Fibroblast of gingiva (primary cell): ENCODE measurements around the gene CAMKMT.
A peak's percentile ranks its signal among the peaks of the same experiment; 100 is the strongest.

ENCODE experiments used
- DNase-seq: peaks from one replicate; pipeline ENCODE4 v3.0.0-alpha.2; 2011; ENCODE audit warnings: low read depth

CAMKMT gene

GRCh38 chr2:44651974-44652373, 290.2 kb downstream of the CAMKMT start:
- no peak for DNase-seq

GRCh38 chr2:44652701-44653100, 291.0 kb downstream of the CAMKMT start:
- DNase-seq: no peak

DNA sequence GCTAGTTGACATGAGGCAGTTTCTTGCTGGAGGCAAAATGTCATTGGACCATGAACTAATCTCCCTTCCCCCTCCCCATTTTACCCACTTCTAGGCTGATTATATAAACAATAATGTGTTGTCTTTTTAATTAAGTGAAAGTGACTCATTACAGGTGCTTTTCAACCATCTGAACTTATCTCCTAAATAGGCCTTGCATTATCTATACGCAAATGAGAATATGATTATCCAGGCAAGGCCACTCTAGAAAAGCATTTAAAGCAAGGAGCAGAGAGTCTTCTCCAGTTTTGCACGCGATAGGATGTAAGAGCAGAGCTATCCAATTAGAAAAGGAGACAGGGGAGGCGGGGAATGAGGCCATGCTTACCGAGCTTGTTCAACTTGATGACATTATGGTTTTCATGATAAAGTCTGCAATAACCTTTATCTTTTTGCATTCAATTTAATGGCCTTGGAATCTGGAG, 293.7 kb downstream of the CAMKMT start:
- DNase-seq: no peak

DNA sequence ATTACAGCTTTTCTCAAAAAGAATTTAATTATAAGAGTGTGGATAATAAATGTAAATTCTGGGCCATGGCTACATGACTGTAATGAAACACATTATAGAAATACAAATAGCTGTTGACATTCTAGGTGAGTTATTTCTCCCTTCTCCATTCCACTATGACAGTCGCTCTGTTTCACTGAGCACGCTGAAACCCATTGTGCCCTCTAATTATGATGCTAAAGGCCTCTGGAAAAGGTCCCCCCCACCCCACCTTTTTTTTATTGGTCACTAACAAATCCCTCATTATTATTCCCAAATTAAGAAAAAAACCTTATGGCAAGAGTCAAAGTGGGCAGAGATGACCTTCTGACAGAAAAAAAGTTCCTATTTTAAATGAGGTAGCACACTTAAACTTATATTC, 294.7 kb downstream of the CAMKMT start:
- no peak for DNase-seq

DNA sequence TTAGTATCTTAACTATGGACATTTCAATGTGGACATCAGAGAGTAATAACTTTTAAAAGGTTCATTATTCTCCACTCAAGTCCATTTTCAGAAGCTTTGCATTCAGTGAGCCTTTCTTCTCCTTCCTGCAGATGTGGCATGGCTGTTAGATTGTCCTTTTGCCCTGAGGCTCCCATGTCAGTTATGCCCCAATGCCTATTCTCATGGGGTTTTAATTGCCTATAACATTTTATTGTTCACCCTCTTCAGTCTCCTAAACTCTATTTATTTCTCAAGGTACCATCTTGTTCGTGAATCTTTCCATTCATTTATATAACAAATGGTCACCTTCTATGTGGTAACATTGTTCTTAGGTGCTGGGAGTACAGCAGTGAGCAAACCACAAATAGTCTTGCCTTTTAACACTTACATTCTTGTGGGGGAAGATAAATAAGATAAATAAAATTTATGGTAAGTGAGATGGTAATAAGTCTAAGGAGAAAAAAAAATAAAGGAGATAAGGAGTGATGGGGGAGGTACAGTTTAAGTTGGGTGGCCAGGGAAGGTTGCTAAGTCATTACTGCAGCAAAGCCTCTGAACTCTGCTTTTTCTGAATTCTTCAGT, 301.8 kb downstream of the CAMKMT start:
- no peak for DNase-seq

DNA sequence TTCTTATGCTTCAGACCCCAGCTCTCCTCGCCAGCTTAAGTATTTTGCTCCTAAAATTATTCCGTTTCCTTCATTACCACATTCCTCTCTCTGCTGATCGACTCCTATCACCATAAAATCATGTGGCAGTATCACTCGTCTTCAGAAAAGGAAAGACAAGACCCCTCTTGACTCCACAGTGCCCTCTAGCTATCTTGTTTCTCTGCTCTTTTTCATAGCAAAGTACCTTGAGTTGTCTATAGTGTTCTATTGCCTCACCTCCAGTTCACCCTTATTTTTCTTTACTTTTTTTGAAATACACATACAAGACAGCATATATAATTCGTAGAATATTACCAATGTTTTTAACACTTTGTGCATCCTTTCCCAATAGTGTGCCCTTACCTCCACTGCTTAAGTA, 306.6 kb downstream of the CAMKMT start:
- no peak for DNase-seq

- no peak for DNase-seq
These were observed 309.5 kb downstream of the CAMKMT start for GRCh38 chr2:44671276-44671675.

DNA sequence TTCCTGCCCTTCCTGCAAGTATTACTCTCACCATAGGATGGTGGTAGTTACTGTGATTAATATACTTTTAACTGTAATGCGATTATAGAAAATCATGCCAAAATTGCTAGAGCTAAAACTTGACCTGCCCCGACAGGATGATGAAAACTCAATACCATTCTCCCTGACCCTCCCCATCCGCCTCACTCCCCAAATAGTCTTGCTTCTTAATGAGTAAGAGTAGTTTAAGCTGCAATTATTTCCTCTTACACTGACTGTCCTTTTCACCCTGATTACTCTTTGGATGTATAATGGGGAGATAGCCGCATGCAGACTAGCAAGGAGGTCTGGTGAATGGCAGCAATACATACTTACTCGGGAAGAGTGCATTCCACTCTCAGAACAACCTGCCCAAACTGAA, 310.2 kb downstream of the CAMKMT start:
- DNase-seq: no peak

- no peak for DNase-seq
These were observed 310.7 kb downstream of the CAMKMT start for GRCh38 chr2:44672431-44672830.

DNA sequence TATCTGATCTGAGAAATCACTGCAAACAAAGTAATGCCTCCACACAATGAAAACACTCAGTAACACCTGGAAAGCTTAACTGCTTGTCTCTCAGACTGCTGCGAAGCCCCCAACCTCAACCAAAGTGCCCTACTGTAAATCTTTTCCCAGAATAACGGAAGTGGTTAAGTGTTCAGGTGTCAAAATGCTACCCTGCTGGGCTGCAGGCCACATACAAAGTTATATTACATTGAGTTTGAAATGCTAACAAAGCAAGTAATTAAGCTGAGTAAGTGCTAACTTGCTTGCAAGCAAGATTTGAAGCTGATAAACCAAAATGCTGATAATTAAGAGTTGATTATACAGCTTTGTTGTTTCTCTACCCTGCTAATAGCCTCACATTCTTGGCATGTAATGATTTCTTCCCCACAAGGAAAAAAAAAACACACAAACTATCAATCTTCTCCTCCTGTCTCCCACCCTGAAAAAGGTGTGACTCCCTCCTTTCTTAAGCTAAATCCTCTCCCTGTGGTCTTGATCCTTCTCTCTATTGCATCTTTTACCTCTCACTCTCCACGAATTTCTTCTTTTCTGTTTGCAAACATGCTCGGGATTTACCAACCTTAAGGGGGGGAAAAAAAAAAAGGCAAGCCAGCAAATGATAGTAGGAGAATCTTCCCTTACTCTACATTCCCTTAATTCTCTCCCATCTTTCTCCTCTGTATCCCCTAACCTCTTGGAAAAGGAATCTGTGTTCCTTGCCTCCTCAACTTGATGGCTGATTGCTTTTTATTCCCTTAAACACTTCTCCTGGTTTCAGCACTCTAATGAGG, 312.9 kb downstream of the CAMKMT start:
- DNase-seq: no peak

DNA sequence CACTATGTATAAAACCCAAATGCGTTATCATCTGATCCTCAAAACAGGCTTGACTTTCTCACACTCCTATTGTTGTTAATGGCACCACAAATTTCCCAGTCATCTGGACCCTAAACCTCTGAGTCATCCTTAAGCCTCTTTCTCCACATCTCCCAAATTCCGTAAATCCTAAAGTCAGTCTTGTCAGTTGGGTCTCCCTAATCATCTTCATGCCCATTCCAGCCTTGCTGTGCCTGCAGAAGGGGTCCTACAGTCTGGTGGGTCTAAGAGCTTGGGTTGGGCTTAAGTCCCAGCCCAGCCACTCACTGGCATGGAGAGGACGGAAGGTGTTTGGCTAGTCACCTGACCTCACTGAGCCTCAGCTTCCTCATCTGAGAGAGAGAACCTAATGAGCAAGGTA, 314.6 kb downstream of the CAMKMT start:
- DNase-seq: no peak

- DNase-seq: no peak
These were observed 317.8 kb downstream of the CAMKMT start for GRCh38 chr2:44679584-44679983.

DNA sequence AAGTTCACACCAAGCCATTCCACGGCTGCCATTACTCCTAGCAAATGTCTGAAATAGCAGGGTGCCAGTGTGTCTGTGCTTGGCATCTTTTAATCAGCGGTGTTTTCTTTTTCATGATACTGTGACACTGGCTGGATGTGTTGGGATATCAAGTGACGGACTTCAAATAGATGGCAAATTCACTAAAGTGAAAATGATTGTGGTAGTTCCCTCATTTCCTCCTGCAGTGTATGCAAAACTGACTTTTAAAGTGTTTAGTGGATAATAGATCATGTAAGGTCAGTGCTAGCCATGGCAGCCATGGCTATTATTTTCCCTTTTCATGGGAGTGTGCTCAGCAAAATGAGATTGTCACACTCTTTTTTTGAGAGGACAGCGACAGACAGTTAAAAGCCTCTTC, 318.2 kb downstream of the CAMKMT start:
- DNase-seq: no peak

DNA sequence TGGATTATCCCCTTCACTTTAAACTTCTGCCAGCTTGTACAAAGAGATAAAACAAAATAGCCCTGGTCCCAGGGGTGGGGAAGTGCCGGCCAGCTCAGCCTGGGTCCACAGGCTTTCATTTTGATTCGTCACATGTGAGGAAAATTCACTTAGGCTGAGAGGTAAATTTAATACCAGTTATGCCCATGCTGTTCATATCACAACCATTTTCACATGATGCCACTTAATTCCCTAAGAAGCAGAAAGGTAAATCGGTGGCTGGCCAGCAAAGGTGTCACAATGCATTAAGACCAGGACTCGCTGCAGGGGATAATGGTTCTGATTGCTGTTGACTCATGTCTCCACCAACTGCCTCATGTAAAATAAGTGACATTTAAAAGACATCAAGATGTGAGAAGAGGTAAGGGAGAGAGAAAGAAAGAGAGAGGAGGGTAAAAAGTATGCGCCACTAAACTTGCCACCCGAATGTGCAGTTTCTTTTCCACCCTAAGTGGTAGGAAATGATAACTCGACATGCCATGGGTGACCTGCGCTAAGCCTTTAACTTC, 318.8 kb downstream of the CAMKMT start:
- no peak for DNase-seq

- peak; percentile 9 for DNase-seq
These were observed 319.3 kb downstream of the CAMKMT start for GRCh38 chr2:44680983-44681531.

- no peak for DNase-seq
These were observed 320.7 kb downstream of the CAMKMT start for GRCh38 chr2:44682459-44682858.

DNA sequence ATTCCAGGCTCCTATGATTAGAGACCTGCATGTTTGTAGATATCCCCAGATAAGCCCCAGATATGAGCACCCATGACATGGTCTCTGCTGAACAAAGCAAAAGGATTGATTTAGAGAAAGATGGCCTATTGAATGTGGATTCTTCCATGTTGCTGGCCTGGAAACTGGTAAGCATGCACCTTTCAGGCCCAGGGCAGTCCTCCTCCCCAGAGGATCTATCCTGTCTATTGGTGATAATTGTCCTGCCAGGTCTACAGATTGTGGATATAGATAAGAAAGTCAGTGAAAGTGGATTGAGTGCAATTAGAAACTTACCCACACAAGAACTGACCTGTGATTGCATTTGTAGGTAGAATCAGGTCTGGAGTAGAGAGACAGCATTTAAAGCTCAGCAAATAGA, 322.8 kb downstream of the CAMKMT start:
- no peak for DNase-seq

- no peak for DNase-seq
These were observed 324.8 kb downstream of the CAMKMT start for GRCh38 chr2:44686561-44686960.

- DNase-seq: no peak
These were observed 326.1 kb downstream of the CAMKMT start for GRCh38 chr2:44687686-44688455.

DNA sequence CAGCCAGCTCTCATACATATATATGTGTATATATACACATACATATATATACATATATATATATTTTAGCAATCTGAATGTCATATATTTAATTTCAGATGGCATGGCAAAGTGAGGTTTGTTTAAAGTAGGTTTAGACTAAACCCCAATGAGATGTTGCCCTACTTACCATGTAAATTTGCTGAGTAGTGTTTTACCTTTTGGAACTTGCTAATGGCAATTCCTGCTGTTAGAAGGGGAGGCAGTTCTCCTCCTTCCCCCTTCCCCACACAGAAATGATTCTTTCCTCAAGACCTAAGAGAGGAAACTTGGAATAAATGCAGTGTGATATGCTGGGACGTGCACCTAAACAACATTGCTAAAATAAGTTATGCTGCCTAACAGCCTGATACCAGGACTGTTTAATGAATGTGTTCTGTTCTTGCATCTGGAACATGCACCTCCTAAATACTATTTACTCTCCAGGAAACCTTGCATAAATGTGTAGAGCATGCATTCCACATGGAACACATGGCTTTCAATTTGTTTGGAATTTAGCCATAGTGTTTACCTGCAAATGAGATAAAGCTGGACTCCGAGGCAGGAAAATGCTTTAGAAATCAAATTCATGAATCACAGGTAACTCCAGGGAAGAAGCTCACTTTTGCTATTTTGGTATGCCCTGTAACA, 326.8 kb downstream of the CAMKMT start:
- no peak for DNase-seq

DNA sequence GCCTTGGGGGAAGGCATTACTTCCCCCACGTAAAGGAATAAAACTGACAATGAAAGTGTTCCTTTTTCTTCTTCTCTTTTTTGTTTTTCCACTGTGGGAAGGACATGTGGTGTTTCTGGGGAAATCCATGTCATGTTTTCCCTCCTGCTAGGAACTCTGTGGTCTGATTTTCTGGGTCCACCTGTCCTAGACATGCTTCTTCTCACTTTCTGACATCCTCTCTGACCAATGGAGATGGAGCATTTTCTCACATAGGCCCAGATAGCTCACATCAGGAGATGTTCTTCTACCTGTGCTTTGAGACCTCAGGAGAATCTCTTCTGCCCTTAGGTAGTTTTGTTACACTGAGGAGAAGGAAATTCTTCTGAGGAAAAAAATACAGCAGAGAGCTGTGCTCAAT, 327.8 kb downstream of the CAMKMT start:
- no peak for DNase-seq
